ENCODE results near the gene KCNIP3. TPM values are rescaled to one million over a fixed set of nuclear protein-coding genes. Genes with fewer than 3 reads are reported as not detected.

KCNIP3 gene
- total RNA-seq, 1 donor from 2014 or later, result not detected

DNA sequence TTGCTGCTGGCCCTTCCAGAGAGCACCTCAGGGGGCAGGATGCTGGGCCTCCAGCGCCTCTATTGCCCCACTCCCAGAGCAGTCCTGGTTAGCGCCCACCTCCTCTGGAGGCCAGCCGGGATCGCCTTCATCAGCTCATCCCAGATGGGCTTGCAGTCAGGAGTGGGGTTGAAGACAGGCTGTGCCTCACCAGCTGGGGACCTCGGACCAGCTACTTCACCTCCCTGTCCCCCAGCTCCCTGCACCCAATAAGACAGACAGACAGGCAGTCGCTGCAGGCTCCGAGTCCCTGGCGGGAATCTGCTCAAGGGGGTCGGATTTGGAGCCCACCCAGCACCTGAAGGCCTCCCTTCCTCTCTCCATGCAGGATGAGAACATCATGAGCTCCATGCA, 86.5 kb downstream of the KCNIP3 start:
- H3K4me1 Mint-ChIP-seq (ENCODE audit: low read depth), result no peaks in the 10 kb centered on the region
- intact Hi-C loops (cut with micrococcal nuclease), result no loop called here
- H3K27ac Mint-ChIP-seq, result no peak overlapping the region
- DNase-seq (ENCODE audit: low spot score), result no peak
- H3K27me3 Mint-ChIP-seq (ENCODE audit: insufficient read depth), result peaks cover 2% of the 10 kb centered on the region
- H3K4me3 Mint-ChIP-seq, result no peak overlapping the region
- H3K36me3 Mint-ChIP-seq (ENCODE audit: low read depth), result no peaks in the 10 kb centered on the region
- no peaks in the 10 kb centered on the region for H3K9me3 Mint-ChIP-seq

GRCh38 chr2:95384854-95385569, 87.9 kb downstream of the KCNIP3 start:
- H3K36me3 Mint-ChIP-seq (ENCODE audit: low read depth), result no peaks in the 10 kb centered on the region
- no peak overlapping the region for H3K4me3 Mint-ChIP-seq
- intact Hi-C loops (cut with micrococcal nuclease), result no loop called here
- no peaks in the 10 kb centered on the region for H3K4me1 Mint-ChIP-seq (ENCODE audit: low read depth)
- H3K27me3 Mint-ChIP-seq (ENCODE audit: insufficient read depth), result peaks cover 2% of the 10 kb centered on the region
- no peak overlapping the region for H3K27ac Mint-ChIP-seq
- DNase-seq (ENCODE audit: low spot score), result no peak
- H3K9me3 Mint-ChIP-seq, result no peaks in the 10 kb centered on the region

DNA sequence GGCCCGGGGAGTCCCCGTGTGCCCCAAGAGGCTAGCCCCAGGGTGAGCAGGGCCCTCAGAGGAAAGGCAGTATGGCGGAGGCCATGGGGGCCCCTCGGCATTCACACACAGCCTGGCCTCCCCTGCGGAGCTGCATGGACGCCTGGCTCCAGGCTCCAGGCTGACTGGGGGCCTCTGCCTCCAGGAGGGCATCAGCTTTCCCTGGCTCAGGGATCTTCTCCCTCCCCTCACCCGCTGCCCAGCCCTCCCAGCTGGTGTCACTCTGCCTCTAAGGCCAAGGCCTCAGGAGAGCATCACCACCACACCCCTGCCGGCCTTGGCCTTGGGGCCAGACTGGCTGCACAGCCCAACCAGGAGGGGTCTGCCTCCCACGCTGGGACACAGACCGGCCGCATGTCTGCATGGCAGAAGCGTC, 88.4 kb downstream of the KCNIP3 start:
- DNase-seq (ENCODE audit: low spot score), result no peak
- Mint-ChIP-seq H3K36me3 (ENCODE audit: low read depth) (no peaks in the 10 kb centered on the region), H3K27ac (no peak overlapping the region), H3K4me1 (ENCODE audit: low read depth) (no peaks in the 10 kb centered on the region), H3K27me3 (ENCODE audit: insufficient read depth) (no peaks in the 10 kb centered on the region), H3K9me3 (no peaks in the 10 kb centered on the region), H3K4me3 (no peak overlapping the region)
- intact Hi-C loops (cut with micrococcal nuclease), result no loop called here

- Mint-ChIP-seq H3K27me3 (ENCODE audit: insufficient read depth) (no peaks in the 10 kb centered on the region), H3K4me3 (no peak overlapping the region), H3K36me3 (ENCODE audit: low read depth) (no peaks in the 10 kb centered on the region), H3K9me3 (no peaks in the 10 kb centered on the region), H3K4me1 (ENCODE audit: low read depth) (no peaks in the 10 kb centered on the region), H3K27ac (no peak overlapping the region)
- no peak for DNase-seq (ENCODE audit: low spot score)
- intact Hi-C loops (cut with micrococcal nuclease), result no loop called here
Observed at GRCh38 chr2:95386031-95386430, 88.9 kb downstream of the KCNIP3 start.

GRCh38 chr2:95387358-95387757, 90.2 kb downstream of the KCNIP3 start:
- Mint-ChIP-seq H3K4me1 (ENCODE audit: low read depth) (no peaks in the 10 kb centered on the region), H3K27me3 (ENCODE audit: insufficient read depth) (no peaks in the 10 kb centered on the region), H3K27ac (no peak overlapping the region), H3K4me3 (no peak overlapping the region), H3K9me3 (no peaks in the 10 kb centered on the region), H3K36me3 (ENCODE audit: low read depth) (no peaks in the 10 kb centered on the region)
- intact Hi-C loops (cut with micrococcal nuclease), result no loop called here
- DNase-seq (ENCODE audit: low spot score), result no peak

DNA sequence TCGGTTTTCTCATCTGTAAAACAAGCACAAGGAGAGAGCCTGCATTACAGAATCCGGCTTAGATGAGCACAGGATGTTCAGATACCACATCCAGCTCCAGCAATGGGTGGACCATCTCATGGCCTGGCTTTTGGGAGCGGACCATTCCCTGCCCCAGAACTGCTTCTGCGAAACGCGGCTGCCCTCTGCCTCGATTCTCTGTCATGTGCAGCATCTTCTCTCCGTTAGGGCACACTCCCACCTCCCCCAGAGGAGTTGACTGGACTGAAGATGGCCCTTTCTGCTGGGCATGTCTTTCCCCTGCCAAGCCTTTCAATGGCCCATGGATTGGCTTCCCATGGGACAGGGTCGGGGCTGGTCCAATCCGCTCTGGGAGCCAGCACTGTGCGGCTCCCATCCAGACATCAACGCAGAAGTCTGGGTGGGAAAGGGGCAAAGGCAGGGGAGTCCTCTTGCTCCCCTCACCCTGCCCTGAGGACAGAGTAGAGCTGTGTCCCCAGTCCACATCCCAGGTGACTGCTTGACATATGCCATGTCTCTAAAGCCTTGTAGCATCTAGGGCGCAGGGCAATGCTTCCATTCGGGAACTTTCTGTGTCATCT, 91.0 kb downstream of the KCNIP3 start:
- Mint-ChIP-seq H3K4me3 (no peak overlapping the region), H3K36me3 (ENCODE audit: low read depth) (no peaks in the 10 kb centered on the region), H3K4me1 (ENCODE audit: low read depth) (no peaks in the 10 kb centered on the region), H3K9me3 (no peaks in the 10 kb centered on the region), H3K27ac (no peak overlapping the region), H3K27me3 (ENCODE audit: insufficient read depth) (no peaks in the 10 kb centered on the region)
- no peak for DNase-seq (ENCODE audit: low spot score)
- intact Hi-C loops (cut with micrococcal nuclease), result no loop called here

- intact Hi-C loops (cut with micrococcal nuclease), result loop anchor here (1.0 kb wide), 1 partner anchor 340 kb away; no protein-coding TSS in a partner anchor
- Mint-ChIP-seq H3K27ac (no peak overlapping the region), H3K4me1 (ENCODE audit: low read depth) (no peaks in the 10 kb centered on the region), H3K27me3 (ENCODE audit: insufficient read depth) (no peaks in the 10 kb centered on the region), H3K4me3 (no peak overlapping the region), H3K36me3 (ENCODE audit: low read depth) (no peaks in the 10 kb centered on the region), H3K9me3 (no peaks in the 10 kb centered on the region)
- DNase-seq (ENCODE audit: low spot score), result no peak
Observed at GRCh38 chr2:95388856-95389244, 91.7 kb downstream of the KCNIP3 start.

DNA sequence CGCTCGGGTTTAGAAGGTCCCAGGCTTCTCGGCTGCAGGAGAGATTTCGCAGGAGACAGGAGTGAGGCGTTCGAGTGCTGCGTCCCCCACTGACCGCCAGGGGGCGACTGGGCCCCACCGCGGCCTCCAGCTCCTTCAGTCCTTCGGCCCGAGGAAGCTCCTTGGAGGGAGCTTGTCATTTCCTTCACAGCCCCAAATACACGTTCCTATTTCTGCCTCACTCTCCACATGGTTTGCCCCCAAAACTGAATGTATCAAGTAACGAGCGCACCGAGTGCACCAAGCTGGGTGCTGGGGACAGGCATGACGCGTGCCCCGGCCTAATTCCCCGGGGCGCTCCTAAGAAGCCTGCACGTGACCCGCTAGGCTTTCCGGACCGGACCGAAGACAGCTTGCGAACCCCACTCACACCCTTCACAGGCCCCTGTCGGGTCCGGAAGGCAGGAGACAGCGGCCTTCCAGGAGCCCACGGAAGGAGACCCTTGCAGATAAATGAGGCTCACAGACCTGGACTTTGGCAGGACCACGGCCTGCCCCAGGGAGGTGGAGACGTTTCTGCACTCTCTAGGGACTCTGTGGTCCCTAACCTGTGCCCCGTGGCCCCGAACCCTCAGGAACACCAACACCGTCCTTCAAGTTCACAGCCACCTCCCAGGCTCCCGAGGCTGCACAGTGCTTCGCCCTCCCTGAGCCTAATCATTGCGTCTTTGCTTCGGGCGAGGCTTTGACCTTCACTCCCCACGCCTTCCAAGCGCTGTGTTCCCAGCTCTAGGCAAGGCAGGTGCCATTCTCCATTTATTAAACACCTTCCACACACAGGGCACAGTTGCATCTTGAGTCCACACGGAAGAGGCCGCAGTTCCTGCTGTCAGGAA, 92.3 kb downstream of the KCNIP3 start:
- Mint-ChIP-seq H3K4me1 (ENCODE audit: low read depth) (no peaks in the 10 kb centered on the region), H3K27ac (no peak overlapping the region), H3K9me3 (no peaks in the 10 kb centered on the region), H3K27me3 (ENCODE audit: insufficient read depth) (no peaks in the 10 kb centered on the region), H3K36me3 (ENCODE audit: low read depth) (no peaks in the 10 kb centered on the region), H3K4me3 (no peak overlapping the region)
- peak; percentile 37 for DNase-seq (ENCODE audit: low spot score)
- intact Hi-C loops (cut with micrococcal nuclease), result loop anchor here (1.0 kb wide), 1 partner anchor 340 kb away; no protein-coding TSS in a partner anchor

DNA sequence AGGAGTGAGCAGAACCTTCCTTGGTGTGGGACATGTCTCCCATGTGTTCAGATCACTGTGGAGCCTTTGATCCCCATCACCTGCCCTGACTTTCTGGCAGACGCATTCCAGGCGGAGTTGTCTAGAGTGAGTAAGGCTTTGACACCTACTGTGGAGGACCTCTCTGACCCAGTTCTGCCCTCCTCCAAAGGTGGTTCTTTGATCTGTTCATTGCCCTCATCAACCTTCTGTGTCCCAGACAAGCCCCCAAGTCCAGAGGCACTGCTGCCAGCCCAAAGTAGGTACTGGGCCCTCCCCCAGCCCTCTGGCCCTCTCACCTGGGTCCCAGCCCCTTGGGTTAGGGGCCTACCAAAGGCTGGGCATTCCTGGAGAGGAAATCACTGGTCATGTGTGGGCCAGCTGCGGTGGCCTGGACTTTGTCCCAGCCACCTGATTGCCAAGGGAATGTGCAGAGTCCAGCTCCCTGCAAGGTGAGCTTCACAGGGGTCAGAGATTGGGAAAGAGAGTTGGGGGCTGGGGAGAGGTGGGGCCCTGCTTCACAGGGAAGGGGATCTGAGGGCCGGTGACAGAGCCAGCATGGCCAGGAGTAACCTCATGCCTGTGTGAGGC, 93.2 kb downstream of the KCNIP3 start:
- DNase-seq (ENCODE audit: low spot score), result no peak
- no peaks in the 10 kb centered on the region for H3K4me1 Mint-ChIP-seq (ENCODE audit: low read depth)
- no peaks in the 10 kb centered on the region for H3K27me3 Mint-ChIP-seq (ENCODE audit: insufficient read depth)
- H3K27ac Mint-ChIP-seq, result no peak overlapping the region
- H3K36me3 Mint-ChIP-seq (ENCODE audit: low read depth), result no peaks in the 10 kb centered on the region
- intact Hi-C loops (cut with micrococcal nuclease), result no loop called here
- H3K9me3 Mint-ChIP-seq, result no peaks in the 10 kb centered on the region
- H3K4me3 Mint-ChIP-seq, result no peak overlapping the region

DNA sequence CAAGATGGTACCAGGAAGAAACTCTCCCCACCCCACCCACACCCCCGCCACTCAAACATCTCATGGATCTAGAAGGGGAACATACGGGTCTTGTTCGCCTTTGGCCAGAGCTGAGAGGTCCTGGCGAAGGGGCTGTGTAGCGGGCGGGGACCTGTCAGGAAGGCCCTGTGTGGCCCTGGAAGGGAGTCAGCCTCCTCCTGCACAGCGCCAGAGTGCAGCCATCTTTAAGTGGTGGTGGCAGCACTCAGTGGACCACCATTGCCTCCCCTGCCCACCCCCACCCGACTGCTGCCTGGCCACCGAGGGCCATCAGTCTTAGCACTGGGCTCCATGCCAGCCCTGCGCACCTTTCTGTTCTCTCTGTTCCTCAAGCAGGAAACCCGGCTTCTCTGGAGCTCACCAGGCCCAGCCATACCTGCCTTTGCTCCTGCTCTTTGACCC, 93.8 kb downstream of the KCNIP3 start:
- DNase-seq (ENCODE audit: low spot score), result no peak
- H3K9me3 Mint-ChIP-seq, result no peaks in the 10 kb centered on the region
- intact Hi-C loops (cut with micrococcal nuclease), result no loop called here
- peaks cover 1% of the 10 kb centered on the region for H3K27me3 Mint-ChIP-seq (ENCODE audit: insufficient read depth)
- no peaks in the 10 kb centered on the region for H3K4me1 Mint-ChIP-seq (ENCODE audit: low read depth)
- H3K27ac Mint-ChIP-seq, result no peak overlapping the region
- no peak overlapping the region for H3K4me3 Mint-ChIP-seq
- H3K36me3 Mint-ChIP-seq (ENCODE audit: low read depth), result no peaks in the 10 kb centered on the region

- H3K36me3 Mint-ChIP-seq (ENCODE audit: low read depth), result no peaks in the 10 kb centered on the region
- intact Hi-C loops (cut with micrococcal nuclease), result no loop called here
Observed at GRCh38 chr2:95391641-95392310, 94.6 kb downstream of the KCNIP3 start.

GRCh38 chr2:95392320-95392719, 95.2 kb downstream of the KCNIP3 start:
- H3K36me3 Mint-ChIP-seq (ENCODE audit: low read depth), result no peaks in the 10 kb centered on the region
- no peaks in the 10 kb centered on the region for H3K4me1 Mint-ChIP-seq (ENCODE audit: low read depth)
- no peak for DNase-seq (ENCODE audit: low spot score)
- no peak overlapping the region for H3K27ac Mint-ChIP-seq
- no peaks in the 10 kb centered on the region for H3K9me3 Mint-ChIP-seq
- peaks cover 2% of the 10 kb centered on the region for H3K27me3 Mint-ChIP-seq (ENCODE audit: insufficient read depth)
- H3K4me3 Mint-ChIP-seq, result no peak overlapping the region
- intact Hi-C loops (cut with micrococcal nuclease), result no loop called here

More at GRCh38 chr2:95391641-95392310, 94.6 kb downstream of the KCNIP3 start:
- no peak for DNase-seq (ENCODE audit: low spot score)
- Mint-ChIP-seq H3K4me3 (no peak overlapping the region), H3K27me3 (ENCODE audit: insufficient read depth) (peaks cover 2% of the 10 kb centered on the region), H3K27ac (no peak overlapping the region), H3K4me1 (ENCODE audit: low read depth) (no peaks in the 10 kb centered on the region), H3K9me3 (no peaks in the 10 kb centered on the region)

Measured in activated T-helper 1 cell treated with anti-CD3 and anti-CD28 coated beads, Interleukin-12 subunit alpha, Interleukin-12 subunit beta, Interleukin-2, Interleukin-4 antibody, amounts not matched to agents 30 ng/mL and 10 ng/mL and 1 ng/mL, durations not matched to agents 14 hours and 24 hours and 36 hours (primary cell).